Activated naive CD8-positive, alpha-beta T cell (primary cell): ENCODE results near the gene CD36.

Experiments used
- H3K27ac Mint-ChIP-seq: one replicate; pipeline ENCODE4 v1.8.0; 2021; ENCODE audit warnings: mixed read lengths
- H3K27me3 Mint-ChIP-seq: one replicate; pipeline ENCODE4 v1.8.0; 2021; ENCODE audit warnings: mixed read lengths
- H3K36me3 Mint-ChIP-seq: one replicate; pipeline ENCODE4 v1.8.0; 2021; ENCODE audit warnings: mixed read lengths
- H3K4me1 Mint-ChIP-seq: one replicate; pipeline ENCODE4 v1.8.0; 2021; ENCODE audit warnings: low read depth, mixed read lengths
- H3K4me3 Mint-ChIP-seq: one replicate; pipeline ENCODE4 v1.8.0; 2021; ENCODE audit warnings: mild to moderate bottlenecking, mixed read lengths
- H3K9me3 Mint-ChIP-seq: one replicate; pipeline ENCODE4 v1.8.0; 2021; ENCODE audit warnings: low read depth, mixed read lengths

CD36 gene

GRCh38 chr7:80637911-80638765 lies at the start of gene CD36:
Gene CD36, plus strand, starts transcription at chr7:80638642. Its CDS starts 8,099 bp downstream, at chr7:80646741.
- Mint-ChIP-seq H3K36me3 (no peaks in the 10 kb centered on the region), H3K4me1 (no peaks in the 10 kb centered on the region), H3K9me3 (no peaks in the 10 kb centered on the region), H3K27me3 (no peaks in the 10 kb centered on the region), H3K4me3 (no peak within 1 kb of the TSS), H3K27ac (no peak within 1 kb of the TSS)

DNA sequence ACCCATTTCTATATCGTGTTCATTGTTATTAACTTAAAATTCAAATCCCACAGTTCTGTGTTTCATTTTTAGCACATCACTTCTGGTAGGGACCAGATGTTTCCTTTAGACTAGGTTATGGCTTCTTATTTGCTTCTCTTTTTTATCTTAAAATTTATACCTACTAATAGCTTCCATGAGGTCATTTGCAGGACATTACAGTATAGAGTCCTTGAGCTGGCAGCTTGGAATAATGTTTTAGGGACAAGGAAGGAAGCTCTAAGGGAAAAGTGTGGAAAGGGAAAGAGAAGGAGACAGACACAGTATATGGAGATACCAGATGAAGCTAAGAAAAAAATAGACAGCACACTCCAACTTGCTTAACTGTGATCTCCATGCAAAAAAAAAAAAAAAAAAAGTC lies 48.8 kb upstream of the CD36 start:
- no peaks in the 10 kb centered on the region for H3K4me1 Mint-ChIP-seq
- no peaks in the 10 kb centered on the region for H3K9me3 Mint-ChIP-seq
- no peak overlapping the region for H3K4me3 Mint-ChIP-seq

DNA sequence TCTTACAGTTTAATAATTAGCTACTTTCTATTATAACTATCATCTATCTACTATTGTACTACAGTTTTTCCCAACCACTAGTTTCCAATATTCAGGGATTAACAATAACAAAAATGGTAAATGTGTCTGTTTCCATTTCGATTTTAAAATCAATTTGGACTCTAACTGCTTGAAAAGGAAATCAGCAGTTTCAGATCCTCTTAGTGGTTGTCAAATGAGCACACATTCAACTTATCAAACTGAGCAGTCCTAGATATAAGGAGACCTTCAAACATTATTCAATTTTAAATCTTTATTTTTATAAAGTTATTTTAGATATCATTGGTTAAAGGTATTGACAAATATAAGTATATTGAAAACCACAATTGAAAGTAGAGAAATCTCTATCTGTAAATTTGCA lies 46.8 kb upstream of the CD36 start:
- H3K4me3 Mint-ChIP-seq = no peak overlapping the region
- H3K9me3 Mint-ChIP-seq = no peaks in the 10 kb centered on the region
- H3K27me3 Mint-ChIP-seq = no peaks in the 10 kb centered on the region
- no peak overlapping the region for H3K27ac Mint-ChIP-seq
- no peaks in the 10 kb centered on the region for H3K36me3 Mint-ChIP-seq
- H3K4me1 Mint-ChIP-seq = no peaks in the 10 kb centered on the region

More for the DNA sequence above, 48.8 kb upstream of the CD36 start:
- Mint-ChIP-seq H3K36me3 (no peaks in the 10 kb centered on the region), H3K27ac (no peak overlapping the region), H3K27me3 (no peaks in the 10 kb centered on the region)

DNA sequence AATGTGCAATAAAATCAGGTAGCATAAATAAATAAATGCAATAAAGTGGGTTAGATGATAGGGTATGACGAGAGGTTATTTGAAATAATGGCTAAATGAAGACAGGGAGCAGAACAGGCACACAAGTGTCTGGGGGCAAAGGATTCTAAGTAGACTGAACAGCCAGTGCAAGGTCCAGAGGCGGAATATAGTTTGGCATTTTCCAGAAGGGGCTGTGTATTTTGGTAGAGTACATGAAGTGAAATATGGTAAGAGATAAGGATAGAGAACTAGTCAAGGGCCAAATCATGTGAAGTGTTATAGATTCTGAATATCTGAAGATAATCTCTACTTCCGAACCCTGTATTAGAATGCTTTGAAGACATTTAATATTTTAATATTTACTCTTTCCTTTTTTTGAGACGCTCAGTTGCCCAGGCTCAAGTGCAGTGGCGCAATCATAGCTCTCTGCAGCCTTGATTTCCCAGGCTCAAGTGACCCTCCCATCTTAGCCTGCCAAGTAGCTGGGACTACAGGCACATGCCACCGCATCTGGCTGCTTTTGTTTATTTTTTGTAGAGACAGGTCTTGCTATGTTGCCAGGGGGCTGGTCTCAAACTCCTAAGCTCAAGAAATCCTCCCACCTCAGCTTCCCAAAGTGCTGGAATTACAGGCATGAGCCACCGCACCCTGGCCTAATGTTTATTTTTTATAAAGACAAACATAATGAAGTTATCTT lies 44.4 kb upstream of the CD36 start:
- Mint-ChIP-seq H3K36me3 (no peaks in the 10 kb centered on the region), H3K27me3 (no peaks in the 10 kb centered on the region), H3K4me1 (no peaks in the 10 kb centered on the region), H3K4me3 (no peak overlapping the region), H3K27ac (no peak overlapping the region), H3K9me3 (no peaks in the 10 kb centered on the region)

GRCh38 chr7:80596933-80597517 lies 41.4 kb upstream of the CD36 start:
- Mint-ChIP-seq H3K4me3 (no peak overlapping the region), H3K36me3 (no peaks in the 10 kb centered on the region), H3K27me3 (no peaks in the 10 kb centered on the region), H3K9me3 (no peaks in the 10 kb centered on the region), H3K4me1 (no peaks in the 10 kb centered on the region), H3K27ac (no peak overlapping the region)

- no peaks in the 10 kb centered on the region for H3K36me3 Mint-ChIP-seq
- no peak overlapping the region for H3K4me3 Mint-ChIP-seq
- no peak overlapping the region for H3K27ac Mint-ChIP-seq
- no peaks in the 10 kb centered on the region for H3K9me3 Mint-ChIP-seq
- no peaks in the 10 kb centered on the region for H3K4me1 Mint-ChIP-seq
- H3K27me3 Mint-ChIP-seq = no peaks in the 10 kb centered on the region
Observed at GRCh38 chr7:80597875-80598274, 40.6 kb upstream of the CD36 start.

DNA sequence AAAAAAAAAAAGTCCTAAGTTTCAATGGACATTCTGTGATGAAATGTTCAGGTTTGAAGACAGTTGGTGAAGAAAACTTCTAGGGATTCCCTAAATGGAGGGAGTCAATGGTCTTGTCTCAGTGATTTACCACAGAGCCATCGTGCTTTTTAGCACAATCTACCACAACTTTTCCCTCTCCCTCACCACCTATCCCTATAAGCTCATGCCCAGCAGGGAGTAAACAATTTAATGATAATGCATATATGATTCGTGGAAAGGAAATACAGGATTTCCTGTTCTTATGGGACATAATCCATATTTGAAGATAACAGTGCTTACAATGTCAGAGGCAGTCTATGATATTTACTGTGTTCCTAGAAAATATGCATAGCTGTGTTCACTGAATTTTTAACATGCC lies 38.4 kb upstream of the CD36 start:
- no peak overlapping the region for H3K4me3 Mint-ChIP-seq
- no peaks in the 10 kb centered on the region for H3K9me3 Mint-ChIP-seq
- H3K27ac Mint-ChIP-seq = no peak overlapping the region
- H3K27me3 Mint-ChIP-seq = no peaks in the 10 kb centered on the region
- no peaks in the 10 kb centered on the region for H3K36me3 Mint-ChIP-seq
- H3K4me1 Mint-ChIP-seq = no peaks in the 10 kb centered on the region

DNA sequence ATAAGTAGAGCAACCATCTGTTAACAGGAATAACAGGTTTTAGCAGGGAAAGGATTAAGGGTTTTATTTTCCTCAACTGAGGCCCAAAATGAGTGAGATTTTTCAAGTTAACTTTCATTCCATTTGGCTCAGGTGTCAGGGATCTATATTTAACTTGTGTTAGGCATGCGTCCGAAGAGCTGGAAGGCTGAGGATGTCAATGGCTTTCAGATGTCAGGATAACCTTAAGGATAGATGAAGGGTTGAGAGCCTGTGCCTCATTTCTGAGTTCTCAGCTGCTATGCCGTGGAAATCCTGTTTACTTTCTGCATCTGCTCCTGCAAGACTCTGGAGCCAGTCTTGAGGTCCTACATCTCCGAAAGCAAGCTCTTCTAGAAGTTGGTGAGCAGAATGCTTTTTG lies 36.4 kb upstream of the CD36 start:
- peaks cover 2% of the 10 kb centered on the region for H3K27me3 Mint-ChIP-seq
- no peaks in the 10 kb centered on the region for H3K4me1 Mint-ChIP-seq
- no peak overlapping the region for H3K4me3 Mint-ChIP-seq
- H3K9me3 Mint-ChIP-seq = no peaks in the 10 kb centered on the region
- H3K27ac Mint-ChIP-seq = no peak overlapping the region
- H3K36me3 Mint-ChIP-seq = no peaks in the 10 kb centered on the region

- H3K9me3 Mint-ChIP-seq = no peaks in the 10 kb centered on the region
- H3K4me3 Mint-ChIP-seq = no peak overlapping the region
- H3K27me3 Mint-ChIP-seq = peaks cover 3% of the 10 kb centered on the region
- H3K36me3 Mint-ChIP-seq = no peaks in the 10 kb centered on the region
- H3K27ac Mint-ChIP-seq = no peak overlapping the region
- no peaks in the 10 kb centered on the region for H3K4me1 Mint-ChIP-seq
Observed at GRCh38 chr7:80603940-80604339, 34.5 kb upstream of the CD36 start.

GRCh38 chr7:80604436-80604835 lies 34.0 kb upstream of the CD36 start:
- H3K27me3 Mint-ChIP-seq = peaks cover 3% of the 10 kb centered on the region
- no peaks in the 10 kb centered on the region for H3K9me3 Mint-ChIP-seq
- H3K27ac Mint-ChIP-seq = no peak overlapping the region
- no peaks in the 10 kb centered on the region for H3K36me3 Mint-ChIP-seq
- no peak overlapping the region for H3K4me3 Mint-ChIP-seq
- no peaks in the 10 kb centered on the region for H3K4me1 Mint-ChIP-seq

GRCh38 chr7:80607136-80607535 lies 31.3 kb upstream of the CD36 start:
- Mint-ChIP-seq H3K9me3 (no peaks in the 10 kb centered on the region), H3K27ac (no peak overlapping the region), H3K36me3 (no peaks in the 10 kb centered on the region), H3K4me3 (no peak overlapping the region), H3K4me1 (no peaks in the 10 kb centered on the region), H3K27me3 (peaks cover 3% of the 10 kb centered on the region)

DNA sequence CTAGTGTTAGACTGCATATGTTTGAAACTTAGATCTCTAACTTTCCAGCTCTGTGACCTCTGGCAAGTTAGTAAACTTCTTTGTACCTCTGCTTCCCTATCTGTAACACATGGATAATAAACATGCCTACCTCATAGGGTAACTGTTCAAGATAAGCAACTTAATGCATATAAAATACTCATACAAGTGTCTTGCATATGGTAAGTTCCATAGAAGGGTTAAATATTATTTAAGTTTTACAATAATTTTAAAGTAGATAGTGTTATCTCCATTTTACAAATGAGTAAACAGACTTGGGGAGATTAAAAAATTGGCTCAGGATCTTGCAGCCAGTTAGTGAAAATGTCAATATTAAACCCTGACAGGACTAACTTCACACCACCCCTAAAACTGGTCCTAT lies 30.1 kb upstream of the CD36 start:
- H3K36me3 Mint-ChIP-seq = no peaks in the 10 kb centered on the region
- H3K27me3 Mint-ChIP-seq = peaks cover 3% of the 10 kb centered on the region
- no peaks in the 10 kb centered on the region for H3K9me3 Mint-ChIP-seq
- H3K27ac Mint-ChIP-seq = no peak overlapping the region
- no peak overlapping the region for H3K4me3 Mint-ChIP-seq
- no peaks in the 10 kb centered on the region for H3K4me1 Mint-ChIP-seq

DNA sequence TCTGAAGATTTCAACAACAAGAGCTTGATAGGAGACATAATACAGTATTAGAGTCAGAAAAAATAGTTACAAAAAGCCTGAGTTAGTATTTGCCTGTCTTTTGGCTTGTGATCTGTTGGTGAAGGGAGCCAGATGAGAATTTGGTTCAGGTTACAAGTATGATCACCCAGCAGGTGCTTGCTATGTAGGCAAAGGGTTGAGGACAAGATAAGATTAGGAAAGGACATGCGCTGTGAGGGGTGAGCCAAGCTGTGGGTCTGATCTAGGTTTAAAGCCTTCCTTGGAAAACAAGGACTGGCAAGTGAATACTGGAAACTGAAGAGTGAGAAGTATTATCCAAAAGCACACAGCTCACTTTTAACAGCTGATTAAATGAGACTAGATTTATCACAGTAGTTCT lies 28.7 kb upstream of the CD36 start:
- no peaks in the 10 kb centered on the region for H3K9me3 Mint-ChIP-seq
- H3K4me1 Mint-ChIP-seq = no peaks in the 10 kb centered on the region
- H3K27ac Mint-ChIP-seq = no peak overlapping the region
- H3K36me3 Mint-ChIP-seq = no peaks in the 10 kb centered on the region
- no peak overlapping the region for H3K4me3 Mint-ChIP-seq
- H3K27me3 Mint-ChIP-seq = peaks cover 3% of the 10 kb centered on the region

- H3K4me3 Mint-ChIP-seq = no peak overlapping the region
- H3K27me3 Mint-ChIP-seq = peaks cover 3% of the 10 kb centered on the region
- H3K9me3 Mint-ChIP-seq = no peaks in the 10 kb centered on the region
- no peak overlapping the region for H3K27ac Mint-ChIP-seq
- no peaks in the 10 kb centered on the region for H3K4me1 Mint-ChIP-seq
- H3K36me3 Mint-ChIP-seq = no peaks in the 10 kb centered on the region
Observed at GRCh38 chr7:80611353-80611752, 27.1 kb upstream of the CD36 start.

- H3K4me1 Mint-ChIP-seq = no peaks in the 10 kb centered on the region
Observed at GRCh38 chr7:80611779-80612178, 26.7 kb upstream of the CD36 start.

More at GRCh38 chr7:80611779-80612178, 26.7 kb upstream of the CD36 start:
- H3K27me3 Mint-ChIP-seq = peaks cover 2% of the 10 kb centered on the region
- no peaks in the 10 kb centered on the region for H3K9me3 Mint-ChIP-seq
- no peak overlapping the region for H3K27ac Mint-ChIP-seq
- no peak overlapping the region for H3K4me3 Mint-ChIP-seq
- H3K36me3 Mint-ChIP-seq = no peaks in the 10 kb centered on the region
